Mucosa of gallbladder (tissue), 1 donor: ENCODE measurements around the gene LYG2. TPM values are rescaled to one million over a fixed set of nuclear protein-coding genes. Genes with fewer than 3 reads are reported as not detected.
"Not testable (repeated sequence)": the region's sequence is repeated elsewhere in the genome, so short reads cannot be mapped to it uniquely, and the experiment has no call there.

Experiments
- DNase-seq: peaks from one replicate; pipeline ENCODE4 v3.0.0-alpha.2; 2020; ENCODE audit warnings: low spot score
- total RNA-seq: library from RNA; stranded (reverse); gene quantifications from one replicate; pipeline ENCODE4 v1.2.1, GENCODE V29; 2021
- donor health status: DM: no; HTN: no; CAD: no.

Gene LYG2
- total RNA-seq, 1 donor from 2014 or later, result not detected

DNA sequence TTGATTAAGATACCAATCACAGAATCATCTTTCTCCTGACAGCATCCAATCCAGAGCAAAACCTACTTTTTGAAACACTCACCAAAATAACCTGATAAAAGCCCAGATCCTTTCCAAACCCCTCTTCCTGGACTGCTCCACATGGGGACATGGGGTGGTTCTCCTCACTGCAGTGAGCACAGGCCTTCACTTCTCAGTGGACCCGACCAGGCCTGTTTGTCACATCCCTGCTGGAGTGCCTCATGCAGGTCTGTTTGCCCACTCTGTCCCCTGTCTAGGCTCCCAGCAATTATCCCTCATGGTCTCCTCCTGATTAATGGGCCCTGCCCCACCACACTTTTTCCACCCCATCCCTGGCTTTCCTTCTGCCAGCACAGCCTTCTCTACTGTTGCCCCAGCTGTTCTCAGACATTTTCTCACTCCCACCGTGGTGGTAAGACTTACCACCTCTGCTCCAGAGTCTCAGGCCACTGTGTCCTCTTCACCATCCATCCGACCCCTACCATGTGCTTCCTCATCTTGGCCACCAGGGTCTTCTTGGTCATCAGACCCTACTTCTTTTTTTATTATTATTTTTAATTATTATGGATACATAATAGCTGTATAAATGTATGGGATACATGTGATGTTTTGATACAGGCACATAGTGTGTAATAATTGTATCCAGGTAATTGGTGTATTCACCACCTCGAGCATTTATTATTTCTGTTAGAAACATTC lies 53.3 kb downstream of the LYG2 start:
- no peak for DNase-seq

GRCh38 chr2:99200076-99200800 lies 55.2 kb downstream of the LYG2 start:
- DNase-seq, result no peak

- no peak for DNase-seq
These were observed 57.2 kb downstream of the LYG2 start for GRCh38 chr2:99198103-99198841.

DNA sequence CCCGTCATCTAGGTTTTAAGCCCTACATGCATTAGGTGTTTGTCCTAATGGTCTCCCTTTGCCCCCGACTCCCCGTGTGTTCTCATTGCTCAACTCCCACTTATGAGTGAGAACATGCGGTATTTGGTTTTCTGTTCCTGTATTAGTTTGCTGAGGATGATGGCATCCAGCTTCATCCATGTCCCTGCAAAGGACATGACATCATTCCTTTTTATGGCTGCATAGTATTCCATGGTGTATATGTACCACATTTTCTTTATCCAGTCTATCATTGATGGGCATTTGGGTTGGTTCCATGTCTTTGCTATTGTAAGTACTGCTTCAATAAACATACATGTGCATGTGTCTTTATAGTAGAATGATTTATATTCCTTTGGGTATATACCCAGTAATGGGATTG lies 63.1 kb downstream of the LYG2 start:
- not testable (repeated sequence) for DNase-seq

Other genes with a start within 250 kb of the LYG2 start
- gene C2orf15, start 114.0 kb downstream of the LYG2 start, total RNA-seq, result 5.8 TPM
- gene TSGA10, start 100.7 kb downstream of the LYG2 start, total RNA-seq, result 9.3 TPM
- 6.5 TPM for gene LIPT1, start 100.7 kb downstream of the LYG2 start, total RNA-seq
- gene MITD1, start 74.6 kb downstream of the LYG2 start, total RNA-seq, result 21.5 TPM
- 19.7 TPM for gene MRPL30, start 74.5 kb downstream of the LYG2 start, total RNA-seq
- gene LYG1, start 45.5 kb upstream of the LYG2 start, total RNA-seq, result 1.6 TPM
- gene TXNDC9, start 80.7 kb upstream of the LYG2 start, total RNA-seq, result 20.2 TPM
- gene EIF5B, start 81.7 kb upstream of the LYG2 start, total RNA-seq, result 24.5 TPM
- 28.7 TPM for gene REV1, start 234.4 kb upstream of the LYG2 start, total RNA-seq